GM12878 (cell line): ENCODE results near the gene CFP.

Experiments used
- MTA3 ChIP-seq: IDR thresholded peaks from 2 replicates; pipeline ENCODE4 v1.6.1; 2012; ENCODE audit warnings: low read length, inconsistent platforms, borderline replicate concordance
- USF2 ChIP-seq: IDR thresholded peaks from 2 replicates; pipeline ENCODE4 v1.6.1; 2011; ENCODE audit warnings: low read depth, low read length, improper control_type of control experiment, borderline replicate concordance

- TF ChIP-seq USF2 (no peak), MTA3 (no peak)
These were observed 50.2 kb downstream of the CFP start for GRCh38 chrX:47579537-47579936.
